ENCODE measurements around the gene KBTBD7.
A peak's percentile ranks its signal among the peaks of the same experiment; 100 is the strongest.

KBTBD7 gene

GRCh38 chr13:41193919-41194824, at the start of gene KBTBD7:
KBTBD7 (minus strand) TSS chr13:41194569; CDS start chr13:41194257, 312 bp downstream.
- peak; percentile 92 for DNase-seq

- DNase-seq = no peak
Measured at GRCh38 chr13:41241626-41242025, 47.3 kb upstream of the KBTBD7 start.

- DNase-seq = no peak
Measured at GRCh38 chr13:41236369-41236768, 42.0 kb upstream of the KBTBD7 start.

- DNase-seq = peak; percentile 0
Measured at GRCh38 chr13:41232578-41233480, 38.5 kb upstream of the KBTBD7 start.

- peak; percentile 35 for DNase-seq
Measured at GRCh38 chr13:41231786-41232185, 37.4 kb upstream of the KBTBD7 start.

- DNase-seq = no peak
Measured at GRCh38 chr13:41231025-41231677, 36.8 kb upstream of the KBTBD7 start.

GRCh38 chr13:41229356-41229755, 35.0 kb upstream of the KBTBD7 start:
- DNase-seq = no peak

GRCh38 chr13:41224113-41225110, 30.0 kb upstream of the KBTBD7 start:
- DNase-seq = no peak

GRCh38 chr13:41222259-41222852, 28.0 kb upstream of the KBTBD7 start:
- DNase-seq = peak; percentile 50

GRCh38 chr13:41220401-41220800, 26.0 kb upstream of the KBTBD7 start:
- no peak for DNase-seq

GRCh38 chr13:41216160-41216559, 21.8 kb upstream of the KBTBD7 start:
- DNase-seq = no peak

- peak; percentile 2 for DNase-seq
Measured at GRCh38 chr13:41213919-41214318, 19.6 kb upstream of the KBTBD7 start.

GRCh38 chr13:41213316-41213715, 18.9 kb upstream of the KBTBD7 start:
- DNase-seq = peak; percentile 69

GRCh38 chr13:41212881-41213280, 18.5 kb upstream of the KBTBD7 start:
- DNase-seq = no peak

GRCh38 chr13:41211062-41211461, 16.7 kb upstream of the KBTBD7 start:
- DNase-seq = no peak

- DNase-seq = no peak
Measured at GRCh38 chr13:41206467-41206866, 12.1 kb upstream of the KBTBD7 start.

GRCh38 chr13:41203810-41204209, 9.4 kb upstream of the KBTBD7 start:
- DNase-seq = no peak

GRCh38 chr13:41200126-41200525, 5.8 kb upstream of the KBTBD7 start:
- DNase-seq = no peak

GRCh38 chr13:41199526-41199925, 5.2 kb upstream of the KBTBD7 start:
- peak; percentile 69 for DNase-seq

GRCh38 chr13:41199079-41199478, 4.7 kb upstream of the KBTBD7 start:
- DNase-seq = no peak

GRCh38 chr13:41196620-41197019, 2.3 kb upstream of the KBTBD7 start:
- no peak for DNase-seq

All from NCI-H69 (cell line).